ENCODE measurements around the gene SCARB1. TPM values are rescaled to one million over a fixed set of nuclear protein-coding genes. Genes with fewer than 3 reads are reported as not detected.

The SCARB1 gene
- total RNA-seq, 1 experiment from 2014 or later: 31.3 TPM

DNA sequence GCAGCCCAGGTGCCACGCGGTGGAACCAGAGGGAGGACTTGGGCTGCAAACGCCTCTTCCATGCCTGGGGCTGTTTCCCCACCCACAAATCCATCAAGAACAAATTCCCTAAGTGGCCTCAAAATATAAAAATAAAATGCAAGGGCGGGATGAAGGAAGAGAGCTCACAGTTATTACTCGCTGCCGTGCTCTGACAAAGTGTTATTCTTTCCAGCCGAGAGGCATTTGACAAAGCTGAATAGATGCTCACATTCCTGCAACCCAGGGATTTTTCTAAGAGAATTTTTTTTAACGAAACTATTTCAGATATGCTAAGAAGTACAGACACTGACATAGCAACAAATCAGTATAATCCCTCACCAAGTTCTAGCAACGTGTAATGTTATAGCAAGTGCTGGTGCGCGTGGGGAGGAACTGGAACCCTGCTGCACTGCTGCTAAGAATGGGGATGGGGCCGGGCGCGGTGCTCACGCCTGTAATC, 70.7 kb downstream of the SCARB1 start:
- Mint-ChIP-seq H3K27ac (peak overlapping the region in 1 of 3 experiments; percentile 94; a peak in 2 of 7 replicates), H3K4me1 (peaks cover 16 to 17% of the 10 kb centered on the region in 2 experiments), H3K27me3 (ENCODE audit: low read depth) (no peaks in the 10 kb centered on the region), H3K4me3 (no peak overlapping the region), H3K9me3 (no peaks in the 10 kb centered on the region), H3K36me3 (ENCODE audit: insufficient read depth in 1 of 3, low read depth in 3 of 3) (peaks cover 12 to 27% (median 13%) of the 10 kb centered on the region in 3 experiments; a peak in 6 of 7 replicates)
- Histone ChIP-seq H3K14ac (ENCODE audit: insufficient read depth, low read length) (no peak overlapping the region), H2BK15ac (ENCODE audit: low read depth, low read length) (no peak overlapping the region), H4K20me1 (ENCODE audit: control insufficient read depth, insufficient read depth, insufficient read length) (no peaks in the 10 kb centered on the region), H4K91ac (ENCODE audit: insufficient read length, low read depth, low read length) (no peak overlapping the region), H3K27ac (ENCODE audit: insufficient read length, low read depth, low read length) (no peak overlapping the region), H2BK20ac (ENCODE audit: low read depth, low read length, poor library complexity, severe bottlenecking) (no peak overlapping the region), H3K79me2 (ENCODE audit: insufficient read depth, low read length) (no peaks in the 10 kb centered on the region), H3K4me1 (ENCODE audit: insufficient read depth, low read length) (peaks cover 8% of the 10 kb centered on the region), H3K23ac (ENCODE audit: insufficient read length, low read depth, low read length) (no peak overlapping the region), H3K9me3 (ENCODE audit: control insufficient read depth, low read depth, low read length) (no peaks in the 10 kb centered on the region), H3K79me1 (ENCODE audit: insufficient read depth, low read depth, low read length, poor library complexity, severe bottlenecking) (no peaks in the 10 kb centered on the region), H3K27me3 (ENCODE audit: insufficient read depth, low read length) (no peaks in the 10 kb centered on the region), H4K8ac (replicated peaks; ENCODE audit: insufficient read length, low read depth, low read length) (no peak overlapping the region), H3K4ac (ENCODE audit: low read depth, low read length) (no peak overlapping the region), H4K5ac (ENCODE audit: insufficient read length, low read depth, low read length) (no peak overlapping the region), H2BK12ac (ENCODE audit: insufficient read length, low read depth, low read length) (no peak overlapping the region), H3K18ac (ENCODE audit: insufficient read length, low read depth, low read length) (no peak overlapping the region), H3K9ac (ENCODE audit: extremely low read depth, insufficient read length, low read length) (no peak overlapping the region), H3K23me2 (ENCODE audit: insufficient read length, low read depth, low read length, poor library complexity, severe bottlenecking) (no peaks in the 10 kb centered on the region), H2AFZ (ENCODE audit: low read length) (no peak overlapping the region), H3K4me2 (ENCODE audit: insufficient read depth, insufficient read length, low read length) (no peak overlapping the region), H2BK120ac (ENCODE audit: low read depth, low read length, poor library complexity, severe bottlenecking) (no peak overlapping the region), H3K56ac (ENCODE audit: insufficient read length, low read depth, low read length) (no peak overlapping the region), H2AK5ac (ENCODE audit: insufficient read length, low read length) (no peak overlapping the region), H2BK5ac (ENCODE audit: insufficient read length, low read length) (no peak overlapping the region), H3T11ph (ENCODE audit: low read length) (no peak overlapping the region)
- no peak for DNase-seq
- WGBS (ENCODE audit: extremely low coverage, insufficient read length, low lambda C conversion rate): no CpG with 5 or more reads among the region's 15 CpGs
- TF ChIP-seq, protein P1, sequence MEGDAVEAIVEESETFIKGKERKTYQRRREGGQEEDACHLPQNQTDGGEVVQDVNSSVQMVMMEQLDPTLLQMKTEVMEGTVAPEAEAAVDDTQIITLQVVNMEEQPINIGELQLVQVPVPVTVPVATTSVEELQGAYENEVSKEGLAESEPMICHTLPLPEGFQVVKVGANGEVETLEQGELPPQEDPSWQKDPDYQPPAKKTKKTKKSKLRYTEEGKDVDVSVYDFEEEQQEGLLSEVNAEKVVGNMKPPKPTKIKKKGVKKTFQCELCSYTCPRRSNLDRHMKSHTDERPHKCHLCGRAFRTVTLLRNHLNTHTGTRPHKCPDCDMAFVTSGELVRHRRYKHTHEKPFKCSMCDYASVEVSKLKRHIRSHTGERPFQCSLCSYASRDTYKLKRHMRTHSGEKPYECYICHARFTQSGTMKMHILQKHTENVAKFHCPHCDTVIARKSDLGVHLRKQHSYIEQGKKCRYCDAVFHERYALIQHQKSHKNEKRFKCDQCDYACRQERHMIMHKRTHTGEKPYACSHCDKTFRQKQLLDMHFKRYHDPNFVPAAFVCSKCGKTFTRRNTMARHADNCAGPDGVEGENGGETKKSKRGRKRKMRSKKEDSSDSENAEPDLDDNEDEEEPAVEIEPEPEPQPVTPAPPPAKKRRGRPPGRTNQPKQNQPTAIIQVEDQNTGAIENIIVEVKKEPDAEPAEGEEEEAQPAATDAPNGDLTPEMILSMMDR (conservative IDR thresholded peaks at IDR 0.05): no peak
